K562 (cell line): ENCODE measurements around the gene DPP10. TPM values are rescaled to one million over a fixed set of nuclear protein-coding genes. Genes with fewer than 3 reads are reported as not detected.

Experiments used
- ATAC-seq: fragments of 200-7000 bp; cut with Tn5 transposase; 3 replicates; pipeline ENCODE4 v1.9.1; 2020; ENCODE audit warnings: moderate library complexity
- BruUV-seq: library from RNA; stranded (reverse); fragments of 400-500 nt; replicated peaks from 2 replicates; lab custom pipeline; 2021; lab: Mats Ljungman, UMichigan
- CTCF ChIA-PET: fragments of 300-600 bp; formaldehyde crosslinking; extraction: SDS; loops from one replicate; lab custom pipeline; 2021; ENCODE audit warnings: low intra/inter-chr PET ratio; lab: Yijun Ruan, JAX
- POLR2A ChIA-PET: fragments of 300-600, 350-650 bp; sonication (Branson Sonifier 250); formaldehyde crosslinking; extraction: SDS; loops from one replicate; lab custom pipeline; 2021; ENCODE audit warnings: antibody characterized with exemption, inconsistent platforms; lab: Yijun Ruan, JAX
- DNase-seq, 4 experiments: peaks; one replicate each; pipeline versions ENCODE4 v3.0.0 to v3.0.0-alpha.2; 2011 to 2018; ENCODE audit warnings: low spot score in 3 of 4, mixed read lengths in 3 of 4; ENCODE audit errors: extremely low read depth in 1 of 4
- FAIRE-seq: peaks from 2 replicates; lab custom pipeline; 2011; peaks lifted over from hg19 to GRCh38; lab: Jason Lieb, UNC
- H2AFZ ChIP-seq: 2 replicates; pipeline ENCODE4 v1.6.0; 2011; ENCODE audit warnings: low read depth, low read length, control low read depth, inconsistent platforms
- H3K27ac ChIP-seq: fragments of 200-600 bp; 3 replicates; pipeline ENCODE4 v1.8.0; 2011; ENCODE audit warnings: low read depth, mild to moderate bottlenecking, control low read depth, inconsistent platforms, low read length, moderate library complexity, mixed read lengths; ENCODE audit errors: extremely low read depth
- H3K27me3 ChIP-seq, 2 experiments: fragments of 300-600 bp in 1 of 2; 2 replicates in 1 of 2; 3 replicates in 1 of 2; pipeline versions ENCODE4 v1.6.0 to v1.8.0; 2011; ENCODE audit warnings: inconsistent platforms in 2 of 2, low read length in 2 of 2, mild to moderate bottlenecking in 1 of 2, mixed read lengths in 1 of 2, moderate library complexity in 1 of 2; ENCODE audit not compliant: control insufficient read depth in 2 of 2, insufficient read depth in 2 of 2
- H3K36me3 ChIP-seq: fragments of 300-600 bp; 3 replicates; pipeline ENCODE4 v1.8.0; 2011; ENCODE audit warnings: mild to moderate bottlenecking, low read length, inconsistent platforms; ENCODE audit not compliant: control insufficient read depth, insufficient read depth
- H3K4me1 ChIP-seq, 2 experiments: fragments of 200-600 bp in 1 of 2; replicated peaks in 1 of 2; 2 replicates in 1 of 2; 3 replicates in 1 of 2; pipeline versions ENCODE4 v1.5.1 to v1.8.0; 2011; ENCODE audit warnings: inconsistent platforms in 2 of 2, low read length in 2 of 2, mild to moderate bottlenecking in 1 of 2, mixed read lengths in 1 of 2, moderate library complexity in 1 of 2; ENCODE audit not compliant: control insufficient read depth in 2 of 2, insufficient read depth in 2 of 2
- H3K4me2 ChIP-seq: 2 replicates; pipeline ENCODE4 v1.6.1; 2011; ENCODE audit warnings: low read length, control low read depth, inconsistent platforms, mixed read lengths; ENCODE audit not compliant: insufficient read depth
- H3K4me3 ChIP-seq: fragments of 200-600 bp; sonication (generic), shearing (Covaris generic); 2 replicates; pipeline ENCODE4 v1.5.1; 2016; ENCODE audit warnings: control low read depth, inconsistent platforms
- H3K79me2 ChIP-seq: fragments of 200-600 bp; 3 replicates; pipeline ENCODE4 v1.8.0; 2011; ENCODE audit warnings: low read length, inconsistent platforms; ENCODE audit not compliant: control insufficient read depth, insufficient read depth
- H3K9ac ChIP-seq, 2 experiments: 2 replicates each; pipeline versions ENCODE4 v1.6.0 to v1.6.1; 2011; ENCODE audit warnings: low read depth in 2 of 2, low read length in 2 of 2, control low read depth in 1 of 2, inconsistent platforms in 1 of 2, mild to moderate bottlenecking in 1 of 2, mixed read lengths in 1 of 2; ENCODE audit not compliant: insufficient read depth in 1 of 2
- H3K9me1 ChIP-seq: one replicate; pipeline ENCODE4 v1.6.0; 2011; ENCODE audit warnings: inconsistent platforms, mild to moderate bottlenecking, low read length, moderate library complexity; ENCODE audit not compliant: control insufficient read depth, insufficient read depth
- H3K9me3 ChIP-seq: replicated peaks from 2 replicates; pipeline ENCODE4 v1.5.1; 2011; ENCODE audit warnings: low read depth, low read length, inconsistent platforms; ENCODE audit not compliant: control insufficient read depth, insufficient read depth
- H4K20me1 ChIP-seq: replicated peaks from 2 replicates; pipeline ENCODE4 v1.6.1; 2011; ENCODE audit warnings: low read length, inconsistent platforms, mixed read lengths; ENCODE audit not compliant: control insufficient read depth, insufficient read depth
- ELF4 ChIP-seq: fragments of 450-650 bp; formaldehyde crosslinking; IDR thresholded peaks from 2 replicates; pipeline ENCODE4 v1.4.0; 2022; ENCODE audit warnings: missing genetic modification characterization
- FOXA3 ChIP-seq, 2 experiments: fragments of 450-650 bp in 1 of 2; sonication (generic) in 1 of 2; formaldehyde crosslinking; IDR thresholded peaks in 1 of 2; conservative IDR thresholded peaks in 1 of 2; 2 replicates each; pipeline versions ENCODE4 v1.4.0 to v1.8.0; 2020 to 2022; ENCODE audit warnings: mild to moderate bottlenecking in 2 of 2, missing genetic modification reagents in 1 of 2
- IFI16 ChIP-seq: fragments of 250-450 bp; sonication (Bioruptor Pico); IDR thresholded peaks from 2 replicates; pipeline ENCODE4 v2.1.2; 2022; ENCODE audit warnings: mild to moderate bottlenecking, inconsistent platforms
- MTF1 ChIP-seq: fragments of 250-450 bp; sonication (Bioruptor Pico); IDR thresholded peaks from 2 replicates; pipeline ENCODE4 v1.9.0; 2021; ENCODE audit warnings: moderate library complexity, mild to moderate bottlenecking, inconsistent platforms, borderline replicate concordance
- NCOR1 ChIP-seq: fragments of 450-650 bp; IDR thresholded peaks from 2 replicates; pipeline ENCODE4 v1.6.1; 2016; ENCODE audit warnings: mild to moderate bottlenecking, moderate library complexity
- NFYB ChIP-seq: IDR thresholded peaks from 2 replicates; pipeline ENCODE4 v1.6.1; 2011; ENCODE audit warnings: mild to moderate bottlenecking, moderate library complexity; ENCODE audit not compliant: insufficient read length; ENCODE audit errors: extremely low read depth
- RBFOX2 ChIP-seq: fragments of 200-400 bp; formaldehyde crosslinking; IDR thresholded peaks from 2 replicates; pipeline ENCODE4 v1.6.1; 2017; ENCODE audit warnings: low read depth, mild to moderate bottlenecking, low read length, moderate library complexity
- RCOR1 ChIP-seq, 2 experiments: IDR thresholded peaks; 2 replicates each; pipeline ENCODE4 v1.6.1; 2012; ENCODE audit warnings: low read depth in 2 of 2, low read length in 2 of 2, borderline replicate concordance in 1 of 2, improper control_type of control experiment in 1 of 2
- RUNX1 ChIP-seq: sonication (generic); IDR thresholded peaks from 2 replicates; pipeline ENCODE4 v1.6.1; 2016; ENCODE audit warnings: antibody characterized with exemption, low read depth
- TAL1 ChIP-seq: fragments of 450-650 bp; IDR thresholded peaks from 2 replicates; pipeline ENCODE4 v1.6.1; 2016; ENCODE audit warnings: mild to moderate bottlenecking
- YY1 ChIP-seq, 3 experiments: IDR thresholded peaks; 2 replicates each; pipeline ENCODE4 v1.6.1; 2011; ENCODE audit warnings: low read length in 2 of 3, mild to moderate bottlenecking in 2 of 3, moderate library complexity in 2 of 3, borderline replicate concordance in 1 of 3, control low read depth in 1 of 3, low read depth in 1 of 3; ENCODE audit not compliant: insufficient read depth in 3 of 3, insufficient replicate concordance in 2 of 3, control insufficient read depth in 1 of 3, insufficient read length in 1 of 3; ENCODE audit errors: extremely low read depth in 1 of 3
- ZFP30 ChIP-seq: fragments of 250-450 bp; sonication (Bioruptor Pico); IDR thresholded peaks from 2 replicates; pipeline ENCODE4 v1.8.0; 2022; ENCODE audit warnings: moderate library complexity, mild to moderate bottlenecking, inconsistent platforms, borderline replicate concordance
- ZKSCAN1 ChIP-seq: fragments of 150-350 bp; IDR thresholded peaks from 2 replicates; pipeline ENCODE4 v1.6.1; 2016; ENCODE audit warnings: low read depth, low read length
- ZNF175 ChIP-seq: fragments of 200-800 bp; sonication (Bioruptor generic); IDR thresholded peaks from 2 replicates; pipeline ENCODE4 v1.6.1; 2016; ENCODE audit warnings: low read depth, mild to moderate bottlenecking, missing genetic modification characterization, missing compliant biosample characterization
- ZNF282 ChIP-seq: sonication (generic); formaldehyde crosslinking; IDR thresholded peaks from 2 replicates; pipeline ENCODE4 v1.8.1; 2023; ENCODE audit warnings: missing genetic modification reagents
- ZNF431 ChIP-seq: sonication (generic); formaldehyde crosslinking; IDR thresholded peaks from 2 replicates; pipeline ENCODE4 v1.8.0; 2022; ENCODE audit warnings: mild to moderate bottlenecking, missing genetic modification reagents
- WGBS: fragments of 100-300 bp; shearing (Covaris generic); methylation state at CpG from one replicate; pipeline ENCODE4 v1.1.6; 2016; ENCODE audit warnings: low coverage, mixed read lengths; ENCODE audit not compliant: insufficient coverage; ENCODE audit errors: missing lambda C conversion rate; 5-methylcytosine and 5-hydroxymethylcytosine counted together
- in situ Hi-C: fragments of 300-500 bp; cut with MboI; formaldehyde crosslinking; loops from 4 replicates; pipeline ENCODE4 v1.15.0; 2018; ENCODE audit warnings: inconsistent platforms, mixed read lengths
- intact Hi-C: fragments of 100-400 bp; cut with micrococcal nuclease; formaldehyde crosslinking; loops from 2 replicates; pipeline ENCODE4 v1.14.2; 2022
- polyA plus RNA-seq, 8 experiments: library from polyadenylated mRNA; depleted of rRNA in 4 of 8; stranded (reverse) in 5 of 8; unstranded in 3 of 8; fragments of >200 nt; fragmentation: Nextera tagmentation in 2 of 8; fragmentation: Illumina TruSeq in 1 of 8; extraction: Ambion mirVana in 2 of 8; extraction: Trizol in 1 of 8; gene quantifications; 2 replicates each; pipeline versions ENCODE4 v1.2.1 to v1.2.3, GENCODE V29; 2011 to 2014; ENCODE audit warnings: inconsistent platforms in 1 of 8, missing spikeins in 1 of 8
- total RNA-seq, 7 experiments: library from RNA; depleted of rRNA in 6 of 7; stranded (reverse); fragments of >200 nt in 6 of 7; fragmentation: Illumina TruSeq in 2 of 7; extraction: Trizol in 2 of 7; gene quantifications; 2 replicates each; pipeline versions ENCODE4 v1.2.1 to v1.2.3, GENCODE V29; 2011 to 2021; ENCODE audit warnings: low replicate concordance in 1 of 7
- TF ChIP-seq, protein P1 (sequence below): sonication (generic); formaldehyde crosslinking; IDR thresholded peaks from 2 replicates; pipeline ENCODE4 v1.8.1; 2023; ENCODE audit warnings: mild to moderate bottlenecking, missing genetic modification reagents, moderate library complexity
- TF ChIP-seq, protein P2 (sequence below): fragments of 250-450 bp; sonication (Bioruptor Pico); IDR thresholded peaks from 2 replicates; pipeline ENCODE4 v1.6.1; 2021; ENCODE audit warnings: mild to moderate bottlenecking

The DPP10 gene
- total and polyA plus RNA-seq, 9 of the 15 experiments (the other 6 are each of a cell fraction or from before 2014, with no cell fraction given), result not detected

DNA sequence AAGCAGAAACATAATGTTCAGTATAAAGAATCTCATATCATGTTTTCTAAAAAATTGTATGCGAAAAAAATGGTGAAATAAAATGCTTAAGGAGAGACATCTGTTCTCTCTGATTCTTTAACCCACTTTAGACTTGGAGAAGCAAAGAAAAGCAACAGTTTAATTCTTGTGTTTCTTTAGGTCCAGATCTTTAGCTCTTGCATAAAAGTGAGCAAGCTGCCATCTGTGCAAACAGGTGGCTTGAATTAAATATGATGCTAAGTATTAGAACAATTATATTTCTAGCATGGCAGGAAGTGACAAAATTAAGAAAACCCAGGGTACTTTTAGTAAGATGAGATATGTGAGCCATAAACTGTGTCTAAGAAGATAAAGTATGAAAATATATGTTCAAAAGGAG lies 1038.3 kb downstream of the DPP10 start:
- no peaks in the 10 kb centered on the region for H3K27me3 ChIP-seq
- no peaks in the 10 kb centered on the region for H4K20me1 ChIP-seq
- H3K9ac ChIP-seq, result no peak overlapping the region
- BruUV-seq, result no TSS peak
- 0% methylated on average over 1 of the region's 1 CpG for WGBS
- no peak overlapping the region for H3K27ac ChIP-seq
- no peak overlapping the region for H3K4me2 ChIP-seq
- no peak overlapping the region for H2AFZ ChIP-seq
- DNase-seq (no peak), ATAC-seq (no peak), FAIRE-seq (no peak)
- in situ Hi-C loops, result no loop called here
- no peak overlapping the region for H3K4me3 ChIP-seq
- no peaks in the 10 kb centered on the region for H3K36me3 ChIP-seq
- no peaks in the 10 kb centered on the region for H3K4me1 ChIP-seq
- POLR2A ChIA-PET, result no interaction called here
- H3K79me2 ChIP-seq, result no peaks in the 10 kb centered on the region
- no peaks in the 10 kb centered on the region for H3K9me1 ChIP-seq
- H3K9me3 ChIP-seq, result peaks cover 2% of the 10 kb centered on the region; the same call in 1 of the 2 replicates
- intact Hi-C loops, result no loop called here
- CTCF ChIA-PET, result interaction anchor here (0.6 kb wide), 1 partner anchor 56 kb away, joined by 4 read pairs; no protein-coding TSS in a partner anchor
- TF ChIP-seq MTF1 (no peak), ZNF282 (CRISPR knock-in tag) (no peak), ZNF431 (CRISPR knock-in tag) (no peak), ELF4 (CRISPR knock-in tag) (no peak), ZKSCAN1 (no peak), ZFP30 (no peak), IFI16 (CRISPR knock-in tag) (no peak), RCOR1 (IDR thresholded peaks at IDR 0.05; ENCODE audit: borderline replicate concordance in 1 of 2, low read depth in 2 of 2, low read length in 2 of 2) (no peak), ZNF175 (CRISPR knock-in tag) (no peak), NFYB (no peak), RUNX1 (no peak), RBFOX2 (no peak), NCOR1 (no peak), FOXA3 (CRISPR knock-in tag; conservative IDR thresholded peaks at IDR 0.05 in 1 of 2, IDR thresholded peaks at IDR 0.05 in 1 of 2) (no peak), TAL1 (no peak), YY1 (IDR thresholded peaks at IDR 0.05; ENCODE audit: borderline replicate concordance in 1 of 3, control insufficient read depth in 1 of 3, extremely low read depth in 1 of 3, insufficient read depth in 3 of 3, insufficient read length in 1 of 3, insufficient replicate concordance in 2 of 3, low read depth in 1 of 3, low read length in 2 of 3) (no peak)
- TF ChIP-seq, protein P1, sequence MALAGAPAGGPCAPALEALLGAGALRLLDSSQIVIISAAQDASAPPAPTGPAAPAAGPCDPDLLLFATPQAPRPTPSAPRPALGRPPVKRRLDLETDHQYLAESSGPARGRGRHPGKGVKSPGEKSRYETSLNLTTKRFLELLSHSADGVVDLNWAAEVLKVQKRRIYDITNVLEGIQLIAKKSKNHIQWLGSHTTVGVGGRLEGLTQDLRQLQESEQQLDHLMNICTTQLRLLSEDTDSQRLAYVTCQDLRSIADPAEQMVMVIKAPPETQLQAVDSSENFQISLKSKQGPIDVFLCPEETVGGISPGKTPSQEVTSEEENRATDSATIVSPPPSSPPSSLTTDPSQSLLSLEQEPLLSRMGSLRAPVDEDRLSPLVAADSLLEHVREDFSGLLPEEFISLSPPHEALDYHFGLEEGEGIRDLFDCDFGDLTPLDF (CRISPR knock-in tag), result no peak
- TF ChIP-seq, protein P2, sequence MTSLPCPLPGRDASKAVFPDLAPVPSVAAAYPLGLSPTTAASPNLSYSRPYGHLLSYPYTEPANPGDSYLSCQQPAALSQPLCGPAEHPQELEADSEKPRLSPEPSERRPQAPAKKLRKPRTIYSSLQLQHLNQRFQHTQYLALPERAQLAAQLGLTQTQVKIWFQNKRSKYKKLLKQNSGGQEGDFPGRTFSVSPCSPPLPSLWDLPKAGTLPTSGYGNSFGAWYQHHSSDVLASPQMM (CRISPR knock-in tag), result no peak
